Vagina (tissue), 2 donors: ENCODE results near the gene UACA.

ENCODE experiments used
- POLR2A ChIP-seq, 2 donors: fragments of 450-650 bp; IDR thresholded peaks; one replicate each; pipeline ENCODE4 v1.6.1; 2017; ENCODE audit warnings: antibody characterized with exemption in 2 of 2, mild to moderate bottlenecking in 2 of 2, moderate library complexity in 2 of 2
- POLR2AphosphoS5 ChIP-seq, 2 donors: sonication (generic); formaldehyde crosslinking; IDR thresholded peaks; one replicate each; pipeline ENCODE4 v1.9.0; 2017; ENCODE audit warnings: antibody characterized with exemption in 2 of 2, mild to moderate bottlenecking in 2 of 2, low read depth in 1 of 2; ENCODE audit not compliant: insufficient read depth in 1 of 2
- TF ChIP-seq, protein P1 (sequence below), 3 experiments: fragments of 450-650 bp in 2 of 3; fragments of 200-600 bp in 1 of 3; sonication (generic) in 1 of 3; IDR thresholded peaks; one replicate each; pipeline ENCODE4 v1.5.1; 2017 to 2019; ENCODE audit warnings: antibody characterized with exemption in 3 of 3, mild to moderate bottlenecking in 2 of 3, moderate library complexity in 2 of 3

GRCh38 chr15:70665599-70665998, 97.8 kb downstream of the UACA start:
- TF ChIP-seq POLR2A (IDR thresholded peaks at IDR 0.05) (no peak), POLR2AphosphoS5 (IDR thresholded peaks at IDR 0.05; ENCODE audit: insufficient read depth in 1 of 2, low read depth in 1 of 2) (no peak)
- TF ChIP-seq, protein P1, sequence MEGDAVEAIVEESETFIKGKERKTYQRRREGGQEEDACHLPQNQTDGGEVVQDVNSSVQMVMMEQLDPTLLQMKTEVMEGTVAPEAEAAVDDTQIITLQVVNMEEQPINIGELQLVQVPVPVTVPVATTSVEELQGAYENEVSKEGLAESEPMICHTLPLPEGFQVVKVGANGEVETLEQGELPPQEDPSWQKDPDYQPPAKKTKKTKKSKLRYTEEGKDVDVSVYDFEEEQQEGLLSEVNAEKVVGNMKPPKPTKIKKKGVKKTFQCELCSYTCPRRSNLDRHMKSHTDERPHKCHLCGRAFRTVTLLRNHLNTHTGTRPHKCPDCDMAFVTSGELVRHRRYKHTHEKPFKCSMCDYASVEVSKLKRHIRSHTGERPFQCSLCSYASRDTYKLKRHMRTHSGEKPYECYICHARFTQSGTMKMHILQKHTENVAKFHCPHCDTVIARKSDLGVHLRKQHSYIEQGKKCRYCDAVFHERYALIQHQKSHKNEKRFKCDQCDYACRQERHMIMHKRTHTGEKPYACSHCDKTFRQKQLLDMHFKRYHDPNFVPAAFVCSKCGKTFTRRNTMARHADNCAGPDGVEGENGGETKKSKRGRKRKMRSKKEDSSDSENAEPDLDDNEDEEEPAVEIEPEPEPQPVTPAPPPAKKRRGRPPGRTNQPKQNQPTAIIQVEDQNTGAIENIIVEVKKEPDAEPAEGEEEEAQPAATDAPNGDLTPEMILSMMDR (IDR thresholded peaks at IDR 0.05), result no peak
